Measurements from ENCODE around the gene RAP1GAP2.

GRCh38 chr17:2949469-2950044, 153.3 kb downstream of the RAP1GAP2 start:
- TF ChIP-seq EZH2 (IDR thresholded peaks at IDR 0.05; ENCODE audit: low read depth, low read length, severe bottlenecking) (no peak), CTCF (IDR thresholded peaks at IDR 0.05; ENCODE audit: control extremely low read depth in 1 of 3, insufficient read depth in 1 of 3, low read depth in 1 of 3, low read length in 3 of 3) (no peak), GABPA (IDR thresholded peaks at IDR 0.05; ENCODE audit: borderline replicate concordance, insufficient read depth, low read length) (no peak), CHD1 (IDR thresholded peaks at IDR 0.05; ENCODE audit: low read depth, low read length) (no peak), CREB1 (IDR thresholded peaks at IDR 0.05) (no peak), TEAD4 (IDR thresholded peaks at IDR 0.05; ENCODE audit: low read depth, low read length) (no peak), SUZ12 (IDR thresholded peaks at IDR 0.05; ENCODE audit: low read length) (no peak), CHD2 (IDR thresholded peaks at IDR 0.05; ENCODE audit: low read length) (no peak), SP4 (IDR thresholded peaks at IDR 0.05; ENCODE audit: low read length) (no peak), JUN (IDR thresholded peaks at IDR 0.05; ENCODE audit: low read depth, low read length) (no peak), SIRT6 (IDR thresholded peaks at IDR 0.05; ENCODE audit: low read length) (no peak)
